Vagina (tissue), 2 donors: Measurements from ENCODE around the gene GBF1. TPM values are rescaled to one million over a fixed set of nuclear protein-coding genes. Genes with fewer than 3 reads are reported as not detected.

Experiments
- DNase-seq, 2 donors: peaks; one replicate each; pipeline ENCODE4 v3.0.0-alpha.2; 2017; ENCODE audit errors: extremely low spot score in 2 of 2
- H3K27ac ChIP-seq: fragments of 200-600 bp; sonication (generic); one replicate; pipeline ENCODE4 v1.5.1; 2019
- H3K27me3 ChIP-seq: fragments of 200-600 bp; sonication (generic); one replicate; pipeline ENCODE4 v1.5.1; 2019
- H3K36me3 ChIP-seq, 2 donors: fragments of 200-600 bp; sonication (generic); one replicate each; pipeline ENCODE4 v1.5.1; 2017 to 2019
- H3K4me1 ChIP-seq: fragments of 200-600 bp; sonication (generic); one replicate; pipeline ENCODE4 v1.5.1; 2019
- H3K4me3 ChIP-seq, 2 donors: fragments of 200-600 bp; sonication (generic); 1 replicate in 1 of 2; 2 replicates in 1 of 2; pipeline ENCODE4 v1.5.1; 2016 to 2019
- H3K9me3 ChIP-seq: fragments of 200-600 bp; sonication (generic); one replicate; pipeline ENCODE4 v1.5.1; 2019
- POLR2A ChIP-seq, 2 donors: fragments of 450-650 bp; IDR thresholded peaks; one replicate each; pipeline ENCODE4 v1.6.1; 2017; ENCODE audit warnings: antibody characterized with exemption in 2 of 2, mild to moderate bottlenecking in 2 of 2, moderate library complexity in 2 of 2
- POLR2AphosphoS5 ChIP-seq, 2 donors: sonication (generic); formaldehyde crosslinking; IDR thresholded peaks; one replicate each; pipeline ENCODE4 v1.9.0; 2017; ENCODE audit warnings: antibody characterized with exemption in 2 of 2, mild to moderate bottlenecking in 2 of 2, low read depth in 1 of 2; ENCODE audit not compliant: insufficient read depth in 1 of 2
- intact Hi-C: fragments of 100-400 bp; cut with DNase I; formaldehyde crosslinking; loops from one replicate; pipeline ENCODE4 v1.15.1; 2023
- total RNA-seq: library from RNA; depleted of rRNA; stranded (reverse); fragments of >200 nt; gene quantifications from one replicate; pipeline ENCODE4 v1.2.3, GENCODE V29; 2016
- TF ChIP-seq, protein P1 (sequence below), 3 experiments: fragments of 450-650 bp in 2 of 3; fragments of 200-600 bp in 1 of 3; sonication (generic) in 1 of 3; IDR thresholded peaks; one replicate each; pipeline ENCODE4 v1.5.1; 2017 to 2019; ENCODE audit warnings: antibody characterized with exemption in 3 of 3, mild to moderate bottlenecking in 2 of 3, moderate library complexity in 2 of 3

Gene GBF1
- total RNA-seq, 1 donor from 2014 or later, result 48.9 TPM

DNA sequence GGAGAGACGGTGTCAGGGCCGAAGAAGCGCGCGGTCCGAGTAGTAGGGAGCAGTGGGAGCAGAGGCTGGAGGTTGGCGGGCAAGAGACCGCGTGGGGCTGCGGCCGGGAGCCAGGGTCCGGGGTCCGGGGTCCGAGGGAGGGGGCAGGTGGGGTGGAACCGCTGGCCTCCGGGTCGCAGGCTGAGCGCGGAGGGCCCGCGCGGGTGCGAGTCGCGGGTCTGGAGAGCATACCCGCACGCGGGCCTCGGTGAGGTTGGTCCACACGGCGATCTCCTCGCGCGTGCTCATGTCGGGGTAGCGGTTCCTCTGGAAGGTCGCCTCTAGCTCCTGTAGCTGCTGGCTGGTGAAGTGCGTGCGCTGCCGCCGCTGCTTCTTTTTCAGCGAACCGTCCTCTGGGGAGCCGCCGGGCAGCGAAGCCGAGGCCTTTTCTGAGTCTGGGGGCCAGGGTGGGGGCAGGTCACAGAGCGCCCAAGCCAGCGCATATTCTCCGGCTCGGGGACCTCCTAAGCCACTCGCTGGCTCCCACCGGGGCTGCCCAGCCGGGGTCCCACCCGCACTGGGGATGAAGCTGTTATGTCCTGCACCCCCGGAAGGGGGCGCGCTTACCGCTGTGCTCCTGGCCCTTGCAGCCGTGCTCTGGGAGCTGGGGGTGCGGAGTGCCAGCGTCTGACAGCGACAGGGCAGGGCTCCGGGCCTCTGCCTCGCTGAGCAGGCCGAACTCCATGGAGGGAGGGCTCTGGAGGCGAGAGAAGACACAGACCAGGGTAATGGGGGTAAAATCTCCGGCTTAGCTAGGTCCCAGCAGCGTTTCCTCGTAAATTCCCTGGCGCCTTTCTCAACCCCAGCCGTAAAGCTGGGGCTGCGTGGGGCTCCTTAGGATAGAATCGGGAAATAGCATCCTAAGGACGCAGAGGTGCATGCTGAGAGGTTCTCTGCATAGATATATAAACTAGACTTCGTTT is 13.7 kb upstream of the GBF1 start:
- H3K4me3 ChIP-seq, result peak overlapping the region; percentile 41 to 46
- H3K36me3 ChIP-seq, result no peaks in the 10 kb centered on the region
- H3K27me3 ChIP-seq, result peaks cover 7% of the 10 kb centered on the region
- TF ChIP-seq POLR2A (IDR thresholded peaks at IDR 0.05), result no peak
- TF ChIP-seq, protein P1, sequence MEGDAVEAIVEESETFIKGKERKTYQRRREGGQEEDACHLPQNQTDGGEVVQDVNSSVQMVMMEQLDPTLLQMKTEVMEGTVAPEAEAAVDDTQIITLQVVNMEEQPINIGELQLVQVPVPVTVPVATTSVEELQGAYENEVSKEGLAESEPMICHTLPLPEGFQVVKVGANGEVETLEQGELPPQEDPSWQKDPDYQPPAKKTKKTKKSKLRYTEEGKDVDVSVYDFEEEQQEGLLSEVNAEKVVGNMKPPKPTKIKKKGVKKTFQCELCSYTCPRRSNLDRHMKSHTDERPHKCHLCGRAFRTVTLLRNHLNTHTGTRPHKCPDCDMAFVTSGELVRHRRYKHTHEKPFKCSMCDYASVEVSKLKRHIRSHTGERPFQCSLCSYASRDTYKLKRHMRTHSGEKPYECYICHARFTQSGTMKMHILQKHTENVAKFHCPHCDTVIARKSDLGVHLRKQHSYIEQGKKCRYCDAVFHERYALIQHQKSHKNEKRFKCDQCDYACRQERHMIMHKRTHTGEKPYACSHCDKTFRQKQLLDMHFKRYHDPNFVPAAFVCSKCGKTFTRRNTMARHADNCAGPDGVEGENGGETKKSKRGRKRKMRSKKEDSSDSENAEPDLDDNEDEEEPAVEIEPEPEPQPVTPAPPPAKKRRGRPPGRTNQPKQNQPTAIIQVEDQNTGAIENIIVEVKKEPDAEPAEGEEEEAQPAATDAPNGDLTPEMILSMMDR (IDR thresholded peaks at IDR 0.05), result peak in 1 of 3 experiments; percentile 27
- peaks cover 22% of the 10 kb centered on the region for H3K4me1 ChIP-seq
- H3K9me3 ChIP-seq, result no peaks in the 10 kb centered on the region
- intact Hi-C loops, result no loop called here
- H3K27ac ChIP-seq, result no peak overlapping the region
- no peak for DNase-seq

DNA sequence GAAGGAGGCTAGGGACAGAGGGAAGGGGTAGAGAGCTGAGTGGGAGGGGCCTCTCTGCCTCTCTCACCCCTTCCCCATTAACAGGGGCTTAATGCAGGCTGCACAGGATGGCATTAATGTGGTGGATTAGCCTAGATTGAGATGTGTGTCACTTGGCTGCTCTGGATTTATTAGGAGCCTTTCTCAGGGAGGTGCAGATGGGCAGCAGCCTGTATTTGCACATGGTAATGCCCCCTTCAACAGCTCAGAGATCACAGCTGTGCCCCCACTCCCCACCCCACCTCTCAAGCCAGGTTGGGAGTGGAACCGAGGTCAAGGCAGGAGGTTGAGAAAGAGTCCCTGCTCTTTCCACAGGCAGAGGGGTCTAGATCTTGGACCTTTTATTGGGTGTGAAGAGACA is 11.3 kb upstream of the GBF1 start:
- TF ChIP-seq, protein P1 (IDR thresholded peaks at IDR 0.05), result no peak
- TF ChIP-seq POLR2AphosphoS5 (IDR thresholded peaks at IDR 0.05; ENCODE audit: insufficient read depth in 1 of 2, low read depth in 1 of 2) (no peak), POLR2A (IDR thresholded peaks at IDR 0.05) (no peak)
- no peaks in the 10 kb centered on the region for H3K36me3 ChIP-seq
- H3K4me1 ChIP-seq, result peaks cover 20% of the 10 kb centered on the region
- H3K27me3 ChIP-seq, result peaks cover 7% of the 10 kb centered on the region
- no peak overlapping the region for H3K4me3 ChIP-seq
- DNase-seq, result no peak
- intact Hi-C loops, result no loop called here
- no peaks in the 10 kb centered on the region for H3K9me3 ChIP-seq
- H3K27ac ChIP-seq, result no peak overlapping the region

DNA sequence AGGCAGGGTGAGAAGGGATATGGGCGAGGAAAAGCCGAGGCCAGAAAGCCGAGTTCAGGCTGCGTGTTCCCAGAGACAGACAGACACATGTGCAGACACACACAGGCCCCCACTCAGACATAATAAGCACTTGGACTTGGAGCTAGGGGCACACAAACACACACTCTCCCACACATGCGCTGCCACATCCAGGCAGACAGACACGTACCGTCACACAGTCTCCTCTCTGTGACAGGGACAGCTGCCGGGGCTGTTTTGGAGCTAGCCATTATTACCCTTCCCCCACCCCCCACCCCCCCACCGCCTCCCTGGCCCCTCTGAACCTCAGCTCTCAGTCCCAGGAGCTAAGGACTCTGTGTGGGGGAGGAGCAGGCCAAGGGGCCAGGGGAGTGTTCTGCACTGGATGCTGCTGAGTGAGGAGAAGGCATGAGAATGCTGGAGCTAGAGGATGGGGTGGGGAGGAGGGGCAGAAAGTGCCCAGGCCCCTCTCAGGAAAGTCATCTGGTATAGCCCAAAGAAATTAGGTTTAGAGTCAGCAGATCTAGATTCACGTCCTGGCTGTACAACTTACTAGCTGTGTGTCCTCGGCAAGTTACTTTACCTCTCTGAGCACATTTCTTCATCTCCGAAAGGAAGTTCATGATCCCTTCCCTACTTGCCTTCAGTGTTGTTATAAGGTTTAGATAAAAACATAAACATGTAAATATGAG is 10.3 kb upstream of the GBF1 start:
- Histone ChIP-seq H3K4me3 (no peak overlapping the region), H3K9me3 (no peaks in the 10 kb centered on the region), H3K36me3 (no peaks in the 10 kb centered on the region), H3K4me1 (peaks cover 17% of the 10 kb centered on the region), H3K27me3 (peaks cover 7% of the 10 kb centered on the region), H3K27ac (no peak overlapping the region)
- DNase-seq, result no peak
- TF ChIP-seq POLR2AphosphoS5 (IDR thresholded peaks at IDR 0.05; ENCODE audit: insufficient read depth in 1 of 2, low read depth in 1 of 2) (no peak), POLR2A (IDR thresholded peaks at IDR 0.05) (no peak)
- TF ChIP-seq, protein P1 (IDR thresholded peaks at IDR 0.05), result no peak
- intact Hi-C loops, result no loop called here

DNA sequence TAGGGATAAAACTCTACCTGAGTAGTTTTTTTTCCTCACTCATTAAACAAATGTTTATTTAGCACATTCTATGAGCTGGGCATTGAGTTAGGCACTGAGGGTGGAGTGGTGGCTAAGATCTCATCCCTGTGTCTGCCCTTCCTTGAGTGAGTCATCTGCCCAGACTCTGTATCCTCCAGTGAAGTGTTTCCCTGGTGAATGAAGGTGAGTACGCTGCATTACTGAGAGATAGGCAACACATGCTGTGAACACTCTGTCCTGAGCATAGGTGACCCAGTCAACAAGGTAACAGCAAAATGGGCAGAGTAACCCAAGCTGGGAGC is 9.8 kb upstream of the GBF1 start:
- TF ChIP-seq POLR2AphosphoS5 (IDR thresholded peaks at IDR 0.05; ENCODE audit: insufficient read depth in 1 of 2, low read depth in 1 of 2), result no peak
- TF ChIP-seq, protein P1 (IDR thresholded peaks at IDR 0.05), result no peak
- no peak for TF ChIP-seq POLR2A (IDR thresholded peaks at IDR 0.05)
- Histone ChIP-seq H3K9me3 (no peaks in the 10 kb centered on the region), H3K4me3 (no peak overlapping the region), H3K36me3 (no peaks in the 10 kb centered on the region), H3K27ac (no peak overlapping the region), H3K4me1 (peaks cover 17% of the 10 kb centered on the region), H3K27me3 (peaks cover 7% of the 10 kb centered on the region)
- DNase-seq, result no peak
- intact Hi-C loops, result no loop called here

DNA sequence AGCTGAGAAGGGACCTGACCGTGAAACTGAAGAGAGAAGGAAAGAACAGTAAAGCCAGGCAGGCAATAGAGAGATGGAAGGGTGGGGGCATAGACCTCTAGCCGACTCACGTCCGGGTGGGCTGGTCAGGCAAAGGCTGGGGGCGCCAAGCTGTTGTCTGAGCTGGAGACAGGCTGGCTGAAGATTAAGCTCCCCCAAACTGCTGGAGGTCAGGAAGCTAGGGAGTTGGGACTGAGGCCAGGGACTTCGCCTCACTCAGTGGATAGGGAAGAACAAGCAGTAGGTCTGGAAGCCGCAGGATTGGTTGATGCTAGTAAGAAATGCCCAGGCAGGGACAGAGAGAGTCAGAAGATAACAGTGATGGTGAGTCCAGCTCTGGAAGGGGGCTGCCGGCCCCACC is 9.3 kb upstream of the GBF1 start:
- no peak for TF ChIP-seq POLR2AphosphoS5 (IDR thresholded peaks at IDR 0.05; ENCODE audit: insufficient read depth in 1 of 2, low read depth in 1 of 2)
- TF ChIP-seq POLR2A (IDR thresholded peaks at IDR 0.05), result no peak
- TF ChIP-seq, protein P1 (IDR thresholded peaks at IDR 0.05), result no peak
- no peak for DNase-seq
- Histone ChIP-seq H3K36me3 (no peaks in the 10 kb centered on the region), H3K4me1 (peaks cover 18% of the 10 kb centered on the region), H3K27me3 (peaks cover 6% of the 10 kb centered on the region), H3K27ac (no peak overlapping the region), H3K4me3 (no peak overlapping the region), H3K9me3 (no peaks in the 10 kb centered on the region)
- intact Hi-C loops, result no loop called here
